NCI-H2081 (cell line): Measurements from ENCODE around the gene MOGAT1.
A peak's percentile ranks its signal among the peaks of the same experiment; 100 is the strongest.
"Not testable (repeated sequence)": the region's sequence is repeated elsewhere in the genome, so short reads cannot be mapped to it uniquely, and the experiment has no call there.

Experiments used
- DNase-seq, 2 experiments: peaks; one replicate each; lab custom pipeline; 2025; lab: John Stamatoyannopoulos, UW

Gene MOGAT1

DNA sequence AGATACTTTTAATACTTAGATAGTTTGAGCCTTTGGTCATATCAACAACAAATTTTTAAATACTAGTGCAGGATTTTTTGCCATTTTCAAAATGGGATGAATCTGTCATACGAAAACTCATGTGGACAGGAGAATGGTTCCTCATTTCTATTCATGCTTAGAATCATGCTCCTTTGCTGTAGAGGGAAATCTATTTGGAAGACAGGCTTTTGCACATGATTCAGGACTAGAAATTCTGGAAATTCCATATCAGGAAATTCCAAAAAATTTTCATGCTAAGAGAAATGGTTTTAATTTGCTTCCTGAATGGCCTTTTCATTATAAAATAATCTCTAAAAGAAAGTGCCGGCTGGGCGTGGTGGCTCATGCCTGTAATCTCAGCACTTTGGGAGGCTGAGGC is 39.3 kb downstream of the MOGAT1 start:
- no peak for DNase-seq

DNA sequence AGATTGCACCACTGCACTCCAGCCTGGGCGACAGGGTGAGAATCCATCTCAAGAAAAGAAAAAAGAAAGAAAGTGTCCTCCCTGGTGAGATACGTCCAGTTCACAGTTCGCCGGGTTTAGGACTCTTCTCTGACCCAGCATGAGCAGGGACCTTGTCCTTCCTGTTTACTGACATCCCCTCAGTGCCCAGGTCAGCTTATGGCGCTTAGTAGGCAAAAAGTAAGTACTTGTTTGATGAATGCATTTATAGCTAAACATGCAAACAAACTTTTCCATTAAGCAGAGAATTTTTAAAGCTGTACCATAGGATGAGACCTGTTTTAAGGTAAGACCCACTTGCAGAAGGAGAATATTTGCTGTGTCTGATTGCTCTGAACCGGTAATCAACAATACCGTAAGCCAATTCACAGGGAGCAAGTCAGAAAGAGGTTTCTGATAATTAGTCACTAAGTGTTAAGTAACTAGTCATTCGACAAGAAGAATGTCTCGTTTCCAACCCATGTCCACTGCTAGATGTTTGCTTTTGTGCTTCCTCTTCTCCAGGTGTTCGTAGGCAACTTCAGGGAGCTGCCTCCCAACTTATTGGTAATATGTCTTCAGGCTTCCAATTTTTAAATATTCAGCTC is 40.0 kb downstream of the MOGAT1 start:
- no peak for DNase-seq

DNA sequence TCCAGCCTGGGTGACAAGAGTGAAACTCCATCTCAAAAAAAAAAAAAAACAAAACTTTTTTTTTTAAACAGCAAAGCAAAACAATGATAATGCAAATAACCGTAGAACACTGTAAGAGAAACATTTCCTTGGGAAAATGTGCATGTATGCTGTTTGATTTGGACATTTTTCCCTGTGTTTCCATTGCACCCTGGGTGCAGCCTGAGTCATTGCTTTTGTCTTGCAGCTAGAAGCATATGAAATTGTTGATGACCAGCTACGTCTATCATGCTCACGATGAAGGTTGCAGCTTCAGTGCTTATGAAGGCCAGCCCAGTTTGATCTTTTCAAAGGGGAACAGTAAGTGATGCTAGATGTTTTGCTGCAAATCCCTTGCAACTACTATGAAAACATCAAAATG is 41.5 kb downstream of the MOGAT1 start:
- DNase-seq, result no peak

DNA sequence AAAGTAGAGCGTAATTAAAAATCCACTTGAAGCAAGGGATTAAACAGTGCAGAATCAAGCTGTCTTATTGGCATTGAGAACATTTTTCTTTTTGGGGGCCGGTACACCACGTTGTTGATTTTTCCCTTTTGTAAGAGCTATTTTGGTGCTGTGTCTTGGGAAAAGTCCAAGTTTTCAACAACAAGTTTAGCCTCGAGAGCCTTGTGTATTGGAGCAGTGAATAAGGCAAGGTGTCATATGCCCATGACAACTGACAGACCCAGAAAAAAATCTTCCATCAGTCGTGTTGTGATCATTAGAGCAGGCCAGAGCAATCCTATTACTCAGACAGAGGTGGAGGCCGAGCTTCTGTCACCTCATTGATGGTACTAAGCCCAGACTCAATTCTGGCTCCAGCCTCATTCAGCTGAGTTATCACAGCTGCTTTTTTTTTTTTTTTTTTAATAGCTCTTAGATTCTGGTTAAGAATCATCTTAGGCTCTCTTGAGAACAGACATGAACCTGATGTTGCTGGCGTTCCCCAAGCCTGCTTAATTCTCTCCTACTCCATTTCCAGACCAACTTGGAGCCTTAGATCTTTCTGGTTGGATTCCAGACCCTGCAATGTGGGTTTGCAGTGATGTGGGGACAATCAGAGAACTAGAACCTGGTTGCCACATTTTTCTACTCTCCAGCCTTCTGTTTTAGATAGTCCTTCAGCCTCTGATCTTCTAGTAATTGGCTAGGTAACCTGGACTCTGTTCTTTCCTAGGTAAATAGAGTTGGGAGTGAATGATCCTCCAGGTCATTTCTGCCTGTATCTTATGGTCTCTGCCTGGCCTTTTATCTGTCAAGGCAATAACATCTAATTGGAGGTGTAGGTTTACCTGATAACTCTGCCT is 43.1 kb downstream of the MOGAT1 start:
- DNase-seq, result no peak

DNA sequence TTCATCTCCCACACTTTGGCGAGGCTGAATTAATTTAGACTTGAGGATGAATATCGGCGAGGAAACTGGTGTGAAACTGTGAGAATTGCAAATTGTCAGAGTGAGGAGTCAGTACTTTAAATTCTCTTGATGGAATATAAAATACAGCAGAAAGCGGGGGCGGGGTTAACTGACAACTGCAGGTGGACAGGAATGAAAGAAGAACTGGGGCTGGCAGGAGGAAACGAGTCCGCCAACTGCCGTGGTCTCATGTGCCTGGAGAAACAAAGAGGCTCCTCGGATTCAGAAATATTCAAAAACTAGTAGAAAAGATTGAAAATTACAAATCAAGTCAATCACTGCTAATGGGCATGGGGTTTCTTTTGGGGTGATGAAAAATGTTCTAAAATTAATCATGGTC is 44.3 kb downstream of the MOGAT1 start:
- no peak for DNase-seq

DNA sequence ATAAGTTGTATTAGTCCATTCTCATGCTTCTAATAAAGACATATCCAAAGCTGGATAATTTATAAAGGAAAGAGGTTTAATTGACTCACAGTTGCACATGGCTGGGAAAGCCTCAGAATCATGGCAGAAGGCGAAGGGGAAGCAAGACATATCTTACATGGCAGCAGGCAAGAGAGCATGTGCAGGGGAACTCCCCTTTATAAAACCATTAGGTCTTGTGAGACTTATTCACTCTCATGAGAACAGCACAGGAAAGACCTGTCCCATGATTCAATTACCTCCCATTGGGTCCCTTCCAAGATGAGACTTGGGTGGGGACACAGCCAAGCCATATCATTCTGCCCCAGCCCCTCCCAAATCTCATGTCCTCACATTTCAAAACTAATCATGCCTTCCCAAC is 48.3 kb downstream of the MOGAT1 start:
- not testable (repeated sequence) for DNase-seq

DNA sequence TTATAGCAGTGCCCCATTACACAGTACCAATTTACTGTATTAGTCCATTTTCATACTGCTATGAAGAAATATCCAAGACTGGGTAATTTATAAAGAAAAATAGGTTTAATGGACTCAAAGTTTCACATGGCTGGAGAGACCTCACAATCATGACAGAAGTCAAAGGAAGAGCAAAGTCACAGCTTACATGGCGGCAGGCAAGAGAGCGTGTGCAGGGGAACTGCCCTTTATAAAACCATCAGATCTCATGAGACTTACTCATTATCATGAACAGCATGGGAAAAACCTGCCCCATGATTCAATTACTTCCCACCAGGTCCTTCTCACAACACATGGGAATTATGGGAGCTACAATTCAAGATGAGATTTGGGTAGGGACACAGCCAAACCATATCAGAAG is 50.1 kb downstream of the MOGAT1 start:
- DNase-seq, result not testable (repeated sequence)

DNA sequence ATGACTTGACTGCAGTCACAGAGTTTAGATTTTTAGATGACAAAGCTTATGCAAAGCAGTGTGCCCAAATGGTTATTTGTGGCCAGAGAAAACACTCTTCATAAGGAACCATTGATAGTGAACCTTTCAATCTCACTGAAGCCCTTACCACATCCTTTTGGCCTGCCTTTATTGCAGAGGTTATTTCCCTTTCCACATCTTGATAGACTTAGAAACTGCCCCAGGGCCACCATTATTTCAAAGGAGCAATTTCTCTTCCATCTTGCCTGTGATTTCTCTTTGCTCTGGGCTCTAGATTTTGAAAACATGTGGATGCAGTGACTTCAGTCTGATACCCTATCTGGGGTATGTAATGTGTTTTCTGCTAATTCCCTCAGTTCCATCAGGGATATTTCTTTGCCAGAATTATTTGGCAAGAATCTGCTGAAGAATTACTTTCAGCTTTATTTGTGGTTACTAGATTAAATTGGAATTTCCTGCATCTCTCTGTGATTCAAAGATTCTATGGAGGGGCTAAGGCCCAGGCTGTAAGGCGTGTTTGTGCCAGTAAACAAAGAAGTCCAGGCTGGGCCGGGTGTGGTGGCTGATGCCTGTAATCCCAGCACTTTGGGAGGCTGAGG is 51.0 kb downstream of the MOGAT1 start:
- no peak for DNase-seq

DNA sequence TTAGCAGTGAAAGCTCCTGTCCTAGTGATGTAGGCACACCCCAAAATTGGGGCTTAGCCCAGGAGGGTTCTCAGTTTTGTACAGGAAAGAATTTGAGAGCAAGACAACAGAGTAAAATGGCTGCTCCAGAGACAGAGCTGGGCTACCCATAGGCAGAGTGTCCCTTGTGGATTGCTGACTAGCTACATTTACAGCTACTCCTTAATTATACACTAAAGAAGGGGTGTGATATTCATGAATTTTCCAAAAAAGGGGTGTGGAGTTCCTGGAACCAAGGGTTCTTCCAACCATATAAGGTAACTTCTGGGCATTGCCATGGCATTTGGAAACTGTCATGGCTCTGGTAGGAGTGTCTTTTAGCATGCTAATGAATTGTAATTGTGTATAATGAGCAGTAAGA is 52.8 kb downstream of the MOGAT1 start:
- DNase-seq, result no peak

DNA sequence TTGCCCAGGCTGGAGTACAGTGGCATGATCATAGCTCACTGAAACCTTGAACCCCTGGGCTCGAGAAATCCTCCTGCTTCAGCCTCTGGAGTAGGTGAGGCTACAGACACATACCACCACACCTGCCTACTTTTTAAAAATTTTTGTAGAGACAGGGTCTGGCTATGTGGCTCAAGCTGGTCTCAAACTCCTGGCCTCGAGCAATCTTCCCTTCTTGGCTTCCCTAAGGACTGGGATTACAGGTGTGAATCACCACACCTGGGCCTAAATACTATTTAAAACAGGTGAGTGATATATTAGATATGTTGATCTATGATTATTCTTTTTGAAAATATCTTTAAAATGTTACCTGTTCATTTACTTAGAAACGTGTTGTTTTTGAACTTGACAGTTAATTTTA is 57.2 kb downstream of the MOGAT1 start:
- no peak for DNase-seq

DNA sequence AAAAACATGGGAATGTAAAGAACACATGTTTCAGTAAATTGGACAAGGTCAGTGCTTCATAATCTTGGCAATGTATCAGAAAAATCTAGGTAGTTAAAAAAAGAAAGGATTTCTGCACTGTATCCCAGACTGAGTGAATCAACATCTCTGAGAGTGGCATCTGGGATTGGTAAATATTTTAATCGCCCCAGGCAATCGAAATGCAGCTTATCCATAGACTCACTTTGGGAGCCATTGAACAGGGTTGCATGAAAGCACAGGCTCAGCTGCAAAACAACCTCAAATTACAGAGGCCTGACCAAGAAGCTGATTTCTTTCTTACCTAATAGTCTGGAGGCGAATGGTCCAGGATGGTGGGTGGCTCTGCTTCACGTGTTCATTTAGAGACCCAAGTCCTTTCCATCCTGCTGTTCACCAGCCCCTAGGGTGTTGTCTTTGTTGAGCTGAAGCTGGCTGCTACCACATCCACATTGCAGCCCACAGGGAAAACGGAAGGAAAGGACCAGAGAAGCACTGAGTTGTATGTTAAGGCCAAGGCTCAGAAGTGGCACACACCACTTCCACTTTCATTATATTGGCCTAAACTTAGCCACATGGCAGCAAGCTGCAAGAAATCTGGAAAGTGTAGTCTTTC is 59.0 kb downstream of the MOGAT1 start:
- peak; percentile 22 to 32 for DNase-seq

DNA sequence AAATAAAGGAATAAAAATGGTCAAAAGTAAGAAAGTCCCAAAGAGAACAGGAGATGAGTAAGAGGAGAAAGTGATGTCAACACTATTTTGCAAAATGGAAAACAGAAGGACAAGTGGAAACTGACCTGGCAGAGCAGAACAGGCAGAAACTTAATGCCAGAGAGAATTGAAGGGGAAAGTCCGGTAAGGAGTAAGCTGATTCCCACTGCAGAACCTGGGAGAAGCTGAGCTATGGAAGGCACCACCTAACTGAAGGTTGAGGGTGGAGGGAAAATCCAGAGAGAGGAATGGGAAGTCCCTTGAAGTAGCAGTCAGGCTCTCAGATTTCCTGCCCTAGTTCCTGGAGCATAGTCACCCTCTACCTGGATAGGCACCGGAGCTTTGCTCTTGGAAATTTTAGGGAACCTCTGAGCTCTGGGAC is 59.8 kb downstream of the MOGAT1 start:
- DNase-seq, result no peak

DNA sequence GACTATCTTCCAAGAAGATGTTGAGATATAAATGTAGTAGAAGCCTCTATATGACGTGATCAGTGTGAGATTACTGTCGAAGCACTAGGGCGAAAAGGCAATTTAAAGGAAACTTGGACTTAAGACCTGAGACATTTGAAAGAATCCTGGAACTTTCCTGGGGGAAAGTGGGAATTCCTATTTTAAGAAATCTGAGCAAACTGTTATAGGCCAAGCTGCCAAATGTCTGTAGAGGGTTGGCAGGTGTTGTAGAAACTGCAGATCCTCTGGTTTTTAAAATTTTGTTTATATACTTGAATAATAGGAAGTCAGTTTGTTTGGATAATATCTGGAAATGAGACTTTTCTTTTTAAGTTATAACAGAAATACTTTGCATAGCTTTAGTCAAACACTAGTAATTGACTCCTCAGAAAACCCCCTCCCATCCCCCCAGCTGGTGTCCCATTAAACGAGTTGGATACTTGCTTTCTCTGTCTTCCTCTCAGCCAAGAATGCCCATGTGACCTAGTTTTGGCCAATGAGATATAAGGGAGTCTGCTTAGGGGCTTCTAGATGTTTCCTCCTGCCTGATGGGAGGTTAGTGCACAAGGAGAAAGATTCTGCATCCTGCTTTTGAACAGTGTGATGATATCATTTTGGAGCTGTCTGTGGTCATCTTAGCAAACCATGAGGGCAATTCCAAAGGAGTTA is 61.2 kb downstream of the MOGAT1 start:
- no peak for DNase-seq

DNA sequence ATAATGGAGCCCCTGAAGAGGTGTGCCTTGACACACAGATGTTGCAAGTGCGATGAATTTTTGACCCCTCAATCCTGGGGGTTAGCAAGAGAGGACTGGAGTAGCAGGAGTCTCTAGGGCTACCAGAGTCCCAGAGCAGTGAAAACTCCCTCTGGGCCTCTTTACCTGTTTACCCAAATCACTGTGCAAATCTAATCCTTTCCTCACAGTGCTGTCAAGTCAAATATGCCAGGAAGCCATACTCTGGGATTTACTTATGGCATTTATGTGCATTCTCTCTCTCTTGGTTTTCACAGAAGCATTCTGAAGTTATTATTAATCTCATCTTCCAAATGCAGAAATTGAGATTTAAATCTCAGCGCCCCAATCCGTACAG is 62.0 kb downstream of the MOGAT1 start:
- DNase-seq, result no peak

DNA sequence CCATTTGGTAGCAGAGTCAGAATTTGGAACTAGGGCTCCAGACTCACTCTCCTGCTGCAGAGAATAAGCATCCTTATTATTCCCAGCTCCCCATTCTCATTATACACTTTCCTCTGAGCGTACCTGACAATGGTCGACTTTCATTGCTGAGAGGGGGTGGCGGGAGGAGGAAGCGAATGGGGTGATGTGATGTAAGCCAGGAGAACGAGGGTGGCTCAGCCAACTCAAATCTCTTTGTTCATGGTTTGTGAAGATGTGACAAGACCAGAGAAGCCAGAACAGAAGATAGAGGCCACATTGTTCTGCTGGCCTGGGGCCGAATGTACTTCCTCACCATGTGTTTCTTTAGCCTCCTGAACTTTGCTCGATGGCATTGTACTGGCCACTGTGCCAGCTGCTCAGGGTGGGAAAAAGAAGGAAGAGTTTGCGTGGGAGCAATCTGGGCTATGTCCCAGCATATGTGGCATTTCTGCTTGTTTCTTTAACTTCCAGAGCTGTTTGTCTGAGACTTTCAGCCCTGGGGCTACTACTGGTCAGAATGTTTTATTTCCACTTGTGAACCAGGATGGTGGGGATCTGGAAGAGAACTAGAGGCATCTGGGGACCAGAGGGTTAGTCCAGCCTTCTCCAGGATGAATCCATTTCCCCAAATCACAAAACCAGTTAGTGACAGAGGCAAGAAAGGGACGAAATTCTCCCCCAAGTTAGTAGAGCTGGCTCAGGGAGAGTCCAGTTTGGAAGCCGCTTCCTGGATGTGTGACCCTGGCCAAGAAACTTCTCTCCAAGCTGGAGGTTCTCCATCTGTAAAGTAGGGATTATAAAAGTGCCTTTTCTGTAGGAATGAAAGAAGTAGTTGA is 62.6 kb downstream of the MOGAT1 start:
- no peak for DNase-seq

DNA sequence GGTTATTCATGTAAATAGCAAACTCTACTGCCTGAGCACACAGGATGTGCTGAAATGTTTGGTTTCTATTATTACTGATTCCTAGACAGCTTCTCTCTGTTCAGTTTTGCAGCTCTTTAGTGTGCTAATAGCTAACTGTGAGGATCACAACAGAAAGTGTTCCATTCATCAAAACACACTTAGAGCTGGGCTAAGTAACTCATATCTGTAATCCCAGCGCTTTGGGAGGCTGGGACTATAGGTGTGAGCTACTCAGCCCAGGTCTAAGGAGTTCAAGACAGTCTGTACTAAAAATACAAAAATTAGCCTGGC is 63.2 kb downstream of the MOGAT1 start:
- DNase-seq, result no peak

DNA sequence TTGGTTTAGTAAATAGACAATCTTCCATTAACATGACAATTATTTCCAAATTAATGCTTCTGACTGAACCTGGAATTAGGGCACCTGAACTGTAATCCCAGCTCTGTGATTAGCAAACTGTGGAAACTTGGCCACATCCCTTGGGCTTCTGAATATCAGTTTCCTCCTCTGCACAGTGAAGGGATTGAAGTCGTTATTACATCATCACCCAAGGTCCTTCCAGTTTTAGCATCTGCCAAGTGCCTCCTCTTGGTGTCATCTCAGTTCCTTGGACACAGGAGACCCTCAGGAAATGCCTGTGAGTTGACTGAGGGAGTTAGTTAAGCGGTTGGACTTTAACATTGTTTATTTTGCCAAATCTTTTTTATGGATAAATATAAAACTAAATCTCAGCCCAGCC is 64.8 kb downstream of the MOGAT1 start:
- no peak for DNase-seq

DNA sequence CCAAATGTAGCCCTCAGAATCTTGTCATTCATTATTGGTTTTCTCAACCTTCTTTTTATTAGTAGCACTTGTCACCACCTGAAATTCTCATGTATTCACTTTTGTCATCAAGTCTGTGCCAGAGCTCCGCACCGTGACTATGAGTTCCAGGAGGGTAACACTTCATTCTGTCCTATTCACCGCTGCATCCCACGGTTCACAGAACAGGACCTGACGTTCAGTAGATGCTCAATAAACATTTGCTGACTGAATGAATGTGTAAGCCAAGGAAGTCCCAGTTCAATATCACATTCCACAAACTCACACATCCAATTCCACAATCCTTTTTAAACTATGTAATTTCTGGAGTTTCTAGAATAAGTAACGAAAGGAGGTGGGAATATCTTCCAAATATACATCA is 65.5 kb downstream of the MOGAT1 start:
- DNase-seq, result no peak

DNA sequence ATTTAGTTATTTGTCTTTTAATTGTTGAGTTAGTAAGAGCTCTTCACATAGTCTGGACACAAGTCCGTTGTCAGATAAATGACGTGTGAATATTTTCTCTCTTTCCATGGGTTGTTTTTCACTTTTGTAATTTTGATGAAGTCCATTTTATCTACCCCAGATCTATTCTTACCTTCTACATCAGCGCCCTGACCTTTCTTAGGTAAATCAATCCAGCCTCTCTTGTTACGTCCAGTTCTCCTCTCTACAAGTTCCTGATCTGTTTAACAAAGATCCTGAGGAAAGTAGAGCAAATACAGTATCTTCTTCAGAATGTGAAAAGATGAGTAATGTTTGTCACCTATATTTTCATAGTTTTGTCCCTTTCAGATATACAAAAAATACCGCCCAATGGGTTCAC is 66.9 kb downstream of the MOGAT1 start:
- DNase-seq, result no peak

DNA sequence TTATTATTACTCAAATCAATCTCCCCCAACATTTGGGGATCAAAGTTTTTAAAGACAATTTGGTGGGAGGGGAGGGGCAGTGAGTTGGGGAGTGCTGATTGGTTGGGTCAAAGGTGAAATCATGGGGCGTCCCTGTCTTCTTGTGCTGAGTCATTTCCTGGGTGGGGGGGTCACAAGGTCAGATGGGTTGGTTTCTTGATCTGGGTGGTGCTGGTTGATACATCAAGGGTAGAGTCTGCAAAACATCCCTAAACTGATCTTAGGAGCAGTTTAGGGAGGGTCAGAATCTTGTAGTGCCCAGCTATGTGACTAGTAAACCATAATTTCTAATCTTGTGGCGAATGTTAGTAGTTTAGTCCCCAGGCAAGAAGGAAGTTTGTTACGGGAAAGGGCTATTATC is 67.4 kb downstream of the MOGAT1 start:
- no peak for DNase-seq

DNA sequence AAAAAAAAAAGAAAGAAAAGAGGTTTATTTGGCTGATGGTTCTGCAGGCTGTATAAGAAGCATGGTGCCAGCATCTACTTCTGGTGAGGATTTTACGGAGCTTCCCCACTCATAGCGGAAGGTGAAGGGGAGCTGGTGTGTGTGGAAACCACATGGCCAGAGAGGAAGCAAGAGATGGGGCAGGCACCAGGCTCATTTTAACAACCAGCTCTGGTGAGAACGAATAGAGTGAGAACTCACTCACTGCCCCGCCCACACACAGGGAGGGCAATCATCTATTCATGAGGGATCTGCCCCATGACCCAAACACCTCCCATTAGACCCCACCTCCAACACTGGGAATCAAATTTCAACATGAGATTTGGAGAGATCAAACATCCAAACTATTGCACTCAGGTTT is 68.5 kb downstream of the MOGAT1 start:
- DNase-seq, result no peak
